GM23338 (cell line): ENCODE measurements around the gene KRTAP1-4.
A peak's percentile ranks its signal among the peaks of the same experiment; 100 is the strongest.

Experiments
- CREB1 ChIP-seq: fragments of 250-450 bp; sonication (Bioruptor Pico); IDR thresholded peaks from 2 replicates; pipeline ENCODE4 v1.5.0; 2020; ENCODE audit warnings: low read depth, mild to moderate bottlenecking, moderate library complexity
- EZH2 ChIP-seq: fragments of 200-600 bp; sonication (generic); IDR thresholded peaks from one replicate; pipeline ENCODE4 v1.8.0; 2017; ENCODE audit warnings: antibody characterized with exemption, mild to moderate bottlenecking, low read depth; ENCODE audit not compliant: unreplicated experiment
- EZH2phosphoT487 ChIP-seq: fragments of 200-600 bp; sonication (generic); IDR thresholded peaks from one replicate; pipeline ENCODE4 v1.8.1; 2018; ENCODE audit warnings: antibody characterized with exemption; ENCODE audit not compliant: unreplicated experiment
- JUNB ChIP-seq: IDR thresholded peaks from one replicate; pipeline ENCODE4 v1.6.1; 2016; ENCODE audit warnings: antibody characterized with exemption; ENCODE audit not compliant: unreplicated experiment
- NANOG ChIP-seq: IDR thresholded peaks from 2 replicates; pipeline ENCODE4 v1.6.1; 2016; ENCODE audit warnings: antibody characterized with exemption, borderline replicate concordance
- POLR2AphosphoS5 ChIP-seq: IDR thresholded peaks from 2 replicates; pipeline ENCODE4 v1.6.1; 2016; ENCODE audit warnings: antibody characterized with exemption, low read depth
- STAT1 ChIP-seq: IDR thresholded peaks from one replicate; pipeline ENCODE4 v1.6.1; 2016; ENCODE audit warnings: antibody characterized with exemption; ENCODE audit not compliant: unreplicated experiment
- ZNF114 ChIP-seq: fragments of 250-450 bp; sonication (Bioruptor Pico); IDR thresholded peaks from 2 replicates; pipeline ENCODE4 v1.5.0; 2020; ENCODE audit warnings: mild to moderate bottlenecking, moderate library complexity
- ZNF331 ChIP-seq: fragments of 250-450 bp; sonication (Bioruptor Pico); IDR thresholded peaks from 2 replicates; pipeline ENCODE4 v1.5.0; 2020; ENCODE audit warnings: low read depth, mild to moderate bottlenecking, moderate library complexity
- TF ChIP-seq, protein P1 (sequence below), 2 experiments: fragments of 200-600 bp in 1 of 2; sonication (generic) in 1 of 2; conservative IDR thresholded peaks; 2 replicates each; pipeline versions ENCODE4 v1.5.1 to v1.6.1; 2016 to 2017; ENCODE audit warnings: antibody characterized with exemption in 2 of 2, low read depth in 2 of 2, mild to moderate bottlenecking in 2 of 2, moderate library complexity in 1 of 2
- TF ChIP-seq, protein P2 (sequence below): fragments of 250-450 bp; sonication (Bioruptor Pico); IDR thresholded peaks from 2 replicates; pipeline ENCODE4 v1.5.0; 2020; ENCODE audit warnings: mild to moderate bottlenecking, moderate library complexity
- TF ChIP-seq, protein P3 (sequence below): IDR thresholded peaks from 2 replicates; pipeline ENCODE4 v1.6.1; 2016; ENCODE audit warnings: antibody characterized with exemption
- TF ChIP-seq, protein P4 (sequence below): IDR thresholded peaks from one replicate; pipeline ENCODE4 v1.6.1; 2018; ENCODE audit warnings: antibody characterized with exemption; ENCODE audit not compliant: unreplicated experiment

DNA sequence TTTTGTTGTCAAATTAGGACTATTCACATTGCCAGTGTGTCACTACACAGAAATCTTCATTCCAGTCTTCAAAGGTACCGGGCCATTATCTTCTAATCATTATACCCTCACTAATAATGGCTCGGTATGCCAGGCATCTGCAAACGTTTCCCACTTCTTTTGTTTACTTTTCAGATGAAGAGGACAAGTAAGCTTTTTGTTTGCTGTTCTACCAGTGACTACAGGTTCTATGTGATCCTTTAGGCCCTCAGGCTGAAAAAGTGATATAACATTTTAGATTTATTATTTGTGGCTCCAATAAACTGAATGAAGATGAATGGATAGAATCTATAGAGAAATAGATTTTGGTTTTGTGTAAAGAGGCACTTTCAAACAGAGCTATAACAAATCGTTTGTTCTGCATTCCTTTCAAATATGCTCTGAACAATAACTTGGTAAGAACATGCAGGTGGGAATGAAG, 20.7 kb downstream of the KRTAP1-4 start:
- TF ChIP-seq EZH2 (no peak), NANOG (peak; percentile 60; the same call in 1 of the 2 replicates), POLR2AphosphoS5 (no peak), ZNF114 (no peak), EZH2phosphoT487 (no peak), JUNB (no peak), ZNF331 (CRISPR knock-in tag) (no peak), CREB1 (CRISPR knock-in tag) (no peak), STAT1 (no peak)
- TF ChIP-seq, protein P1, sequence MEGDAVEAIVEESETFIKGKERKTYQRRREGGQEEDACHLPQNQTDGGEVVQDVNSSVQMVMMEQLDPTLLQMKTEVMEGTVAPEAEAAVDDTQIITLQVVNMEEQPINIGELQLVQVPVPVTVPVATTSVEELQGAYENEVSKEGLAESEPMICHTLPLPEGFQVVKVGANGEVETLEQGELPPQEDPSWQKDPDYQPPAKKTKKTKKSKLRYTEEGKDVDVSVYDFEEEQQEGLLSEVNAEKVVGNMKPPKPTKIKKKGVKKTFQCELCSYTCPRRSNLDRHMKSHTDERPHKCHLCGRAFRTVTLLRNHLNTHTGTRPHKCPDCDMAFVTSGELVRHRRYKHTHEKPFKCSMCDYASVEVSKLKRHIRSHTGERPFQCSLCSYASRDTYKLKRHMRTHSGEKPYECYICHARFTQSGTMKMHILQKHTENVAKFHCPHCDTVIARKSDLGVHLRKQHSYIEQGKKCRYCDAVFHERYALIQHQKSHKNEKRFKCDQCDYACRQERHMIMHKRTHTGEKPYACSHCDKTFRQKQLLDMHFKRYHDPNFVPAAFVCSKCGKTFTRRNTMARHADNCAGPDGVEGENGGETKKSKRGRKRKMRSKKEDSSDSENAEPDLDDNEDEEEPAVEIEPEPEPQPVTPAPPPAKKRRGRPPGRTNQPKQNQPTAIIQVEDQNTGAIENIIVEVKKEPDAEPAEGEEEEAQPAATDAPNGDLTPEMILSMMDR (conservative IDR thresholded peaks at IDR 0.05; ENCODE audit: low read depth in 2 of 2) = no peak
- TF ChIP-seq, protein P2, sequence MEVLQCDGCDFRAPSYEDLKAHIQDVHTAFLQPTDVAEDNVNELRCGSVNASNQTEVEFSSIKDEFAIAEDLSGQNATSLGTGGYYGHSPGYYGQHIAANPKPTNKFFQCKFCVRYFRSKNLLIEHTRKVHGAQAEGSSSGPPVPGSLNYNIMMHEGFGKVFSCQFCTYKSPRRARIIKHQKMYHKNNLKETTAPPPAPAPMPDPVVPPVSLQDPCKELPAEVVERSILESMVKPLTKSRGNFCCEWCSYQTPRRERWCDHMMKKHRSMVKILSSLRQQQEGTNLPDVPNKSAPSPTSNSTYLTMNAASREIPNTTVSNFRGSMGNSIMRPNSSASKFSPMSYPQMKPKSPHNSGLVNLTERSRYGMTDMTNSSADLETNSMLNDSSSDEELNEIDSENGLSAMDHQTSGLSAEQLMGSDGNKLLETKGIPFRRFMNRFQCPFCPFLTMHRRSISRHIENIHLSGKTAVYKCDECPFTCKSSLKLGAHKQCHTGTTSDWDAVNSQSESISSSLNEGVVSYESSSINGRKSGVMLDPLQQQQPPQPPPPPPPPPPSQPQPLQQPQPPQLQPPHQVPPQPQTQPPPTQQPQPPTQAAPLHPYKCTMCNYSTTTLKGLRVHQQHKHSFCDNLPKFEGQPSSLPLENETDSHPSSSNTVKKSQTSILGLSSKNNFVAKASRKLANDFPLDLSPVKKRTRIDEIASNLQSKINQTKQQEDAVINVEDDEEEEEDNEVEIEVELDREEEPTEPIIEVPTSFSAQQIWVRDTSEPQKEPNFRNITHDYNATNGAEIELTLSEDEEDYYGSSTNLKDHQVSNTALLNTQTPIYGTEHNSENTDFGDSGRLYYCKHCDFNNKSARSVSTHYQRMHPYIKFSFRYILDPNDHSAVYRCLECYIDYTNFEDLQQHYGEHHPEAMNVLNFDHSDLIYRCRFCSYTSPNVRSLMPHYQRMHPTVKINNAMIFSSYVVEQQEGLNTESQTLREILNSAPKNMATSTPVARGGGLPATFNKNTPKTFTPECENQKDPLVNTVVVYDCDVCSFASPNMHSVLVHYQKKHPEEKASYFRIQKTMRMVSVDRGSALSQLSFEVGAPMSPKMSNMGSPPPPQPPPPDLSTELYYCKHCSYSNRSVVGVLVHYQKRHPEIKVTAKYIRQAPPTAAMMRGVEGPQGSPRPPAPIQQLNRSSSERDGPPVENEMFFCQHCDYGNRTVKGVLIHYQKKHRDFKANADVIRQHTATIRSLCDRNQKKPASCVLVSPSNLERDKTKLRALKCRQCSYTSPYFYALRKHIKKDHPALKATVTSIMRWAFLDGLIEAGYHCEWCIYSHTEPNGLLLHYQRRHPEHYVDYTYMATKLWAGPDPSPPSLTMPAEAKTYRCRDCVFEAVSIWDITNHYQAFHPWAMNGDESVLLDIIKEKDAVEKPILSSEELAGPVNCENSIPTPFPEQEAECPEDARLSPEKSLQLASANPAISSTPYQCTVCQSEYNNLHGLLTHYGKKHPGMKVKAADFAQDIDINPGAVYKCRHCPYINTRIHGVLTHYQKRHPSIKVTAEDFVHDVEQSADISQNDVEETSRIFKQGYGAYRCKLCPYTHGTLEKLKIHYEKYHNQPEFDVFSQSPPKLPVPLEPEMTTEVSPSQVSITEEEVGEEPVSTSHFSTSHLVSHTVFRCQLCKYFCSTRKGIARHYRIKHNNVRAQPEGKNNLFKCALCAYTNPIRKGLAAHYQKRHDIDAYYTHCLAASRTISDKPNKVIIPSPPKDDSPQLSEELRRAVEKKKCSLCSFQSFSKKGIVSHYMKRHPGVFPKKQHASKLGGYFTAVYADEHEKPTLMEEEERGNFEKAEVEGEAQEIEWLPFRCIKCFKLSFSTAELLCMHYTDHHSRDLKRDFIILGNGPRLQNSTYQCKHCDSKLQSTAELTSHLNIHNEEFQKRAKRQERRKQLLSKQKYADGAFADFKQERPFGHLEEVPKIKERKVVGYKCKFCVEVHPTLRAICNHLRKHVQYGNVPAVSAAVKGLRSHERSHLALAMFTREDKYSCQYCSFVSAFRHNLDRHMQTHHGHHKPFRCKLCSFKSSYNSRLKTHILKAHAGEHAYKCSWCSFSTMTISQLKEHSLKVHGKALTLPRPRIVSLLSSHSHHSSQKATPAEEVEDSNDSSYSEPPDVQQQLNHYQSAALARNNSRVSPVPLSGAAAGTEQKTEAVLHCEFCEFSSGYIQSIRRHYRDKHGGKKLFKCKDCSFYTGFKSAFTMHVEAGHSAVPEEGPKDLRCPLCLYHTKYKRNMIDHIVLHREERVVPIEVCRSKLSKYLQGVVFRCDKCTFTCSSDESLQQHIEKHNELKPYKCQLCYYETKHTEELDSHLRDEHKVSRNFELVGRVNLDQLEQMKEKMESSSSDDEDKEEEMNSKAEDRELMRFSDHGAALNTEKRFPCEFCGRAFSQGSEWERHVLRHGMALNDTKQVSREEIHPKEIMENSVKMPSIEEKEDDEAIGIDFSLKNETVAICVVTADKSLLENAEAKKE (CRISPR knock-in tag) = no peak
- TF ChIP-seq, protein P3, sequence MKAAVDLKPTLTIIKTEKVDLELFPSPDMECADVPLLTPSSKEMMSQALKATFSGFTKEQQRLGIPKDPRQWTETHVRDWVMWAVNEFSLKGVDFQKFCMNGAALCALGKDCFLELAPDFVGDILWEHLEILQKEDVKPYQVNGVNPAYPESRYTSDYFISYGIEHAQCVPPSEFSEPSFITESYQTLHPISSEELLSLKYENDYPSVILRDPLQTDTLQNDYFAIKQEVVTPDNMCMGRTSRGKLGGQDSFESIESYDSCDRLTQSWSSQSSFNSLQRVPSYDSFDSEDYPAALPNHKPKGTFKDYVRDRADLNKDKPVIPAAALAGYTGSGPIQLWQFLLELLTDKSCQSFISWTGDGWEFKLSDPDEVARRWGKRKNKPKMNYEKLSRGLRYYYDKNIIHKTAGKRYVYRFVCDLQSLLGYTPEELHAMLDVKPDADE = no peak
- TF ChIP-seq, protein P4, sequence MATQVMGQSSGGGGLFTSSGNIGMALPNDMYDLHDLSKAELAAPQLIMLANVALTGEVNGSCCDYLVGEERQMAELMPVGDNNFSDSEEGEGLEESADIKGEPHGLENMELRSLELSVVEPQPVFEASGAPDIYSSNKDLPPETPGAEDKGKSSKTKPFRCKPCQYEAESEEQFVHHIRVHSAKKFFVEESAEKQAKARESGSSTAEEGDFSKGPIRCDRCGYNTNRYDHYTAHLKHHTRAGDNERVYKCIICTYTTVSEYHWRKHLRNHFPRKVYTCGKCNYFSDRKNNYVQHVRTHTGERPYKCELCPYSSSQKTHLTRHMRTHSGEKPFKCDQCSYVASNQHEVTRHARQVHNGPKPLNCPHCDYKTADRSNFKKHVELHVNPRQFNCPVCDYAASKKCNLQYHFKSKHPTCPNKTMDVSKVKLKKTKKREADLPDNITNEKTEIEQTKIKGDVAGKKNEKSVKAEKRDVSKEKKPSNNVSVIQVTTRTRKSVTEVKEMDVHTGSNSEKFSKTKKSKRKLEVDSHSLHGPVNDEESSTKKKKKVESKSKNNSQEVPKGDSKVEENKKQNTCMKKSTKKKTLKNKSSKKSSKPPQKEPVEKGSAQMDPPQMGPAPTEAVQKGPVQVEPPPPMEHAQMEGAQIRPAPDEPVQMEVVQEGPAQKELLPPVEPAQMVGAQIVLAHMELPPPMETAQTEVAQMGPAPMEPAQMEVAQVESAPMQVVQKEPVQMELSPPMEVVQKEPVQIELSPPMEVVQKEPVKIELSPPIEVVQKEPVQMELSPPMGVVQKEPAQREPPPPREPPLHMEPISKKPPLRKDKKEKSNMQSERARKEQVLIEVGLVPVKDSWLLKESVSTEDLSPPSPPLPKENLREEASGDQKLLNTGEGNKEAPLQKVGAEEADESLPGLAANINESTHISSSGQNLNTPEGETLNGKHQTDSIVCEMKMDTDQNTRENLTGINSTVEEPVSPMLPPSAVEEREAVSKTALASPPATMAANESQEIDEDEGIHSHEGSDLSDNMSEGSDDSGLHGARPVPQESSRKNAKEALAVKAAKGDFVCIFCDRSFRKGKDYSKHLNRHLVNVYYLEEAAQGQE = no peak
